Measurements from ENCODE around the gene CDRT4. TPM values are rescaled to one million over a fixed set of nuclear protein-coding genes. Genes with fewer than 3 reads are reported as not detected.

CDRT4 gene
- total RNA-seq, 4 donors from 2014 or later = 7.1 to 23.8 (median 8.8) TPM

DNA sequence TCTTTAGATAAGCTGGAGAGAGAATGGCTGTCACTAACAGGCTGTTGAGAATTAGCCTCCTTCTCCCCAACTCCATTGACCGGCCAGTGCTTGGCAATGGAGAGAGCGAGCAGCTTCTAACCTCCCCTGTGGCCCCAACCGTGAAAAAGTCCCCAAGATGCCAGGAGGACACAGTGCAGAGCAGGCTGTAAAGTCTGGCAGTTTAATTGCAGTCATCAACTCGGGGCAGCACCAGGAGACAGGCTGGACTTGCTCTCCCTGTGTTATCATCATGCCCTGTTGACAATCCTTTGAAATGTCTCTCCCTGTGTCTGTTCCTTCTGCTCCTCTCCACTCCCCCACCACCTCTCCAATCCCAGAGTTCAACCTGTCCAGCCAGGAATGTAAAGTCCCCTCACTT, 705 bp upstream of the CDRT4 start:
- H3K27ac ChIP-seq = no peak overlapping the region
- no peak for DNase-seq (ENCODE audit: low spot score in 2 of 2)
- H3K4me1 ChIP-seq = peaks cover 13% of the 10 kb centered on the region
- TF ChIP-seq POLR2AphosphoS5 (IDR thresholded peaks at IDR 0.05) (no peak), EP300 (IDR thresholded peaks at IDR 0.05) (no peak), POLR2A (IDR thresholded peaks at IDR 0.05) (no peak)
- TF ChIP-seq, protein P1, sequence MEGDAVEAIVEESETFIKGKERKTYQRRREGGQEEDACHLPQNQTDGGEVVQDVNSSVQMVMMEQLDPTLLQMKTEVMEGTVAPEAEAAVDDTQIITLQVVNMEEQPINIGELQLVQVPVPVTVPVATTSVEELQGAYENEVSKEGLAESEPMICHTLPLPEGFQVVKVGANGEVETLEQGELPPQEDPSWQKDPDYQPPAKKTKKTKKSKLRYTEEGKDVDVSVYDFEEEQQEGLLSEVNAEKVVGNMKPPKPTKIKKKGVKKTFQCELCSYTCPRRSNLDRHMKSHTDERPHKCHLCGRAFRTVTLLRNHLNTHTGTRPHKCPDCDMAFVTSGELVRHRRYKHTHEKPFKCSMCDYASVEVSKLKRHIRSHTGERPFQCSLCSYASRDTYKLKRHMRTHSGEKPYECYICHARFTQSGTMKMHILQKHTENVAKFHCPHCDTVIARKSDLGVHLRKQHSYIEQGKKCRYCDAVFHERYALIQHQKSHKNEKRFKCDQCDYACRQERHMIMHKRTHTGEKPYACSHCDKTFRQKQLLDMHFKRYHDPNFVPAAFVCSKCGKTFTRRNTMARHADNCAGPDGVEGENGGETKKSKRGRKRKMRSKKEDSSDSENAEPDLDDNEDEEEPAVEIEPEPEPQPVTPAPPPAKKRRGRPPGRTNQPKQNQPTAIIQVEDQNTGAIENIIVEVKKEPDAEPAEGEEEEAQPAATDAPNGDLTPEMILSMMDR (IDR thresholded peaks at IDR 0.05) = no peak
- H3K36me3 ChIP-seq = no peaks in the 10 kb centered on the region
- H3K4me3 ChIP-seq = no peak overlapping the region
- H3K27me3 ChIP-seq = no peaks in the 10 kb centered on the region
- H3K9me3 ChIP-seq = no peaks in the 10 kb centered on the region
- 51% methylated on average over 4 of the region's 4 CpGs for WGBS

DNA sequence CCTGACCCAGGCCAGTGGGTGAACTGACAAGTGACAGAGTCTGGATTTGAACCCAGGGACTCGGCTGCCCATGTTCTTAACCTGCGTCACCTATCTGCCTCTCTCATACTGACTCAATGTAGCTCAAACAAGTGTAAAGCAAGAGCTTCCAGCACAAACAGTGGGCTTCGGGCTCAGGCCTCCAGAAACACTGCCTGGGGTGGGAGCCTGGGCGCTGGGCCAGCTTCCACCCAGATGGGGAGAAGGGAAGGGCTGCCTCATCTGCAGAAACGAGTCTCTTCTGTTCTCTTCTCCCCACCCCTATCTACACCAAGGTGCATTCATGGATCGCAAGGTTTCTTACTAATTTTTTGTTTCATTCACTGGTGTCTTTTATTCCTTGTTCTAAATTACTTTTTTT, 1.3 kb downstream of the CDRT4 start:
- Histone ChIP-seq H3K9me3 (no peaks in the 10 kb centered on the region), H3K4me3 (no peak overlapping the region), H3K27me3 (no peaks in the 10 kb centered on the region), H3K36me3 (no peaks in the 10 kb centered on the region), H3K4me1 (peaks cover 19% of the 10 kb centered on the region), H3K27ac (no peak overlapping the region)
- WGBS = 74% methylated on average over 6 of the region's 6 CpGs
- TF ChIP-seq, protein P1 (IDR thresholded peaks at IDR 0.05) = no peak
- TF ChIP-seq EP300 (IDR thresholded peaks at IDR 0.05) (no peak), POLR2AphosphoS5 (IDR thresholded peaks at IDR 0.05) (no peak), POLR2A (IDR thresholded peaks at IDR 0.05) (no peak)
- DNase-seq (ENCODE audit: low spot score in 2 of 2) = no peak

DNA sequence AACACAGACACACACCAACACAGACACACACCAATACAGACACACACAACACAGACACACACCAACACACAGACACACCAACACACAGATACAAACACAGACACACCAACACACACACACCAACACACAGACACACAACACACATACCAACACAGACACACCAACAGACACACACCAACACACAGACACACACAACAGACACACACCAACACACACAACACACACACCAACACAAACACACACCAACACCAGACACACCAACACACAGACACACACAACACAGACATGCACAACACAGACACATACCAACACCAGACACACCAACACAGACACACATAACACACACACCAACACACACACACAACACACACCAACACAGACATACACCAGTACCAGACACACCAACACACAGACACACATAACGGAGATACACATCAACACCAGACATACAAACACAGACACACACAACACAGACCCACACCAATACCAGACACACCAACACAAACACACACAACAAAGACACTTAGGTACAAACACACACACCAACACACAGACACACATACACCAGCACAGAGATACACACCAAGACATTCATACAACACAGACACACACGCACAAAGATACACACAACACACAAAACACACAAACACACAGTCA, 2.2 kb downstream of the CDRT4 start:
- no peak for DNase-seq (ENCODE audit: low spot score in 2 of 2)
- Histone ChIP-seq H3K36me3 (no peaks in the 10 kb centered on the region), H3K4me3 (no peak overlapping the region), H3K27ac (no peak overlapping the region), H3K27me3 (no peaks in the 10 kb centered on the region), H3K9me3 (no peaks in the 10 kb centered on the region), H3K4me1 (peaks cover 19% of the 10 kb centered on the region)
- TF ChIP-seq POLR2A (IDR thresholded peaks at IDR 0.05) (no peak), POLR2AphosphoS5 (IDR thresholded peaks at IDR 0.05) (no peak), EP300 (IDR thresholded peaks at IDR 0.05) (no peak)
- TF ChIP-seq, protein P1 (IDR thresholded peaks at IDR 0.05) = no peak
- WGBS = 86% methylated on average over 2 of the region's 2 CpGs

DNA sequence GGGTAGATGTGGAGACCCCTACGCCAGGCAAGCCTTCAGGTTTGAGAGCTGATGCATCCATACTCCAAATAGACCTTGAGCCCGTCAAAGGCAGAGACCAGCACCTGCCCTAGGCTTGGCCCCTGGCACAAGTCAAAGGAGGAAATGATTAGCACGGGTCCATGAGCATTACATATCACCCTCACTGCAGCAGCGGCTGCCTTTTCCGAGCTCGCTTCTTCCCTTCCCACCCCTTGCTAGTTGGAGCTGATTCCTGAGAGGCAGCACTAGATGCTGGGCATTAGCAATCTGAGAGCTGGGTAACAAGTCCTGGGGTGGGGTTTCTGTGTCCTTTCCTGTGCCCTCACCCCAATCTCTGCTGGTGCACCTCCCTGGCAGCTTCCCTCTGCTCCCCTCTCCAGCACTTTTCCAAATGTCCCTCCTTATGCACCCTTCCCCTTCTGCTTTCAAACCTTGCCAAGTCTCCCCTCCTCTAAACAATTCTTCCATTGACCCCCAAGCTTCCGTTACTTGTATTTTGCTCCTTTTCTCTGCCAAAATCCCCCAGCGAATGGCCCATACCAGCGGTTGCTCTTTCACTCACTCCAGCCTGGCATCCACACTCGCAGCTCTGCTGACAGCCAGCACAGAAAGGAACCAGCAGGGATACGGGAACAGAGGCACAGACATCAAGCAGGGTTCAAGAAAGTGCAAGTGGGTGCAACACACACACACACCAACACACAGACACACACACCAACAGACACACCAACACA, 3.0 kb downstream of the CDRT4 start:
- no peak for DNase-seq (ENCODE audit: low spot score in 2 of 2)
- H3K27ac ChIP-seq = peak overlapping the region; percentile 63
- H3K27me3 ChIP-seq = no peaks in the 10 kb centered on the region
- no peaks in the 10 kb centered on the region for H3K9me3 ChIP-seq
- H3K36me3 ChIP-seq = no peaks in the 10 kb centered on the region
- peaks cover 19% of the 10 kb centered on the region for H3K4me1 ChIP-seq
- H3K4me3 ChIP-seq = no peak overlapping the region
- TF ChIP-seq, protein P1 (IDR thresholded peaks at IDR 0.05) = no peak
- TF ChIP-seq POLR2AphosphoS5 (IDR thresholded peaks at IDR 0.05) (no peak), POLR2A (IDR thresholded peaks at IDR 0.05) (no peak), EP300 (IDR thresholded peaks at IDR 0.05) (no peak)
- WGBS = 58% methylated on average over 10 of the region's 11 CpGs
